CD4-positive, alpha-beta T cell treated with Interleukin-4 for 1 hour (primary cell): ENCODE measurements around the gene RAET1G.

Experiments used
- DNase-seq, 2 donors: peaks; one replicate each; pipeline ENCODE4 v3.0.0-alpha.2; 2020 to 2022

RAET1G gene

GRCh38 chr6:149891259-149891658 is 31.7 kb downstream of the RAET1G start:
- no peak for DNase-seq

GRCh38 chr6:149890629-149891045 is 32.3 kb downstream of the RAET1G start:
- DNase-seq = no peak

GRCh38 chr6:149889326-149889725 is 33.6 kb downstream of the RAET1G start:
- no peak for DNase-seq

GRCh38 chr6:149888659-149889058 is 34.3 kb downstream of the RAET1G start:
- no peak for DNase-seq

GRCh38 chr6:149888093-149888492 is 34.8 kb downstream of the RAET1G start:
- no peak for DNase-seq

GRCh38 chr6:149887343-149887742 is 35.6 kb downstream of the RAET1G start:
- DNase-seq = no peak

GRCh38 chr6:149885888-149886287 is 37.0 kb downstream of the RAET1G start:
- no peak for DNase-seq

GRCh38 chr6:149884617-149885016 is 38.3 kb downstream of the RAET1G start:
- DNase-seq = no peak

GRCh38 chr6:149884215-149884614 is 38.7 kb downstream of the RAET1G start:
- DNase-seq = no peak

GRCh38 chr6:149881860-149882259 is 41.1 kb downstream of the RAET1G start:
- no peak for DNase-seq

GRCh38 chr6:149881066-149881766 is 41.7 kb downstream of the RAET1G start:
- DNase-seq = no peak

- DNase-seq = no peak
Observed at GRCh38 chr6:149877659-149878058, 45.3 kb downstream of the RAET1G start.

- DNase-seq = no peak
Observed at GRCh38 chr6:149876241-149876933, 46.5 kb downstream of the RAET1G start.

GRCh38 chr6:149872233-149872632 is 50.7 kb downstream of the RAET1G start:
- no peak for DNase-seq

GRCh38 chr6:149871182-149871581 is 51.7 kb downstream of the RAET1G start:
- no peak for DNase-seq

- DNase-seq = no peak
Observed at GRCh38 chr6:149869275-149869892, 53.5 kb downstream of the RAET1G start.

GRCh38 chr6:149867876-149868640 is 54.9 kb downstream of the RAET1G start:
- DNase-seq = no peak
